ENCODE measurements around the gene CORO7. TPM values are rescaled to one million over a fixed set of nuclear protein-coding genes. Genes with fewer than 3 reads are reported as not detected.

The CORO7 gene
- total RNA-seq, 1 donor from 2014 or later = 30.9 TPM

- Histone ChIP-seq H3K9me3 (no peaks in the 10 kb centered on the region), H3K4me1 (peaks cover 33% of the 10 kb centered on the region), H3K27ac (no peak overlapping the region)
Observed at GRCh38 chr16:4342866-4343744, 73.3 kb downstream of the CORO7 start.

GRCh38 chr16:4341250-4341649 lies 75.1 kb downstream of the CORO7 start:
- intact Hi-C loops (cut with DNase I) = no loop called here
- Histone ChIP-seq H3K36me3 (peaks cover 0 to 16% of the 10 kb centered on the region in 2 donors), H3K27me3 (no peaks in the 10 kb centered on the region), H3K27ac (no peak overlapping the region), H3K4me3 (no peak overlapping the region), H3K9me3 (no peaks in the 10 kb centered on the region), H3K4me1 (peaks cover 29% of the 10 kb centered on the region)
- DNase-seq (ENCODE audit: extremely low spot score in 2 of 2) = no peak
- TF ChIP-seq POLR2A (IDR thresholded peaks at IDR 0.05) (no peak), CTCF (IDR thresholded peaks at IDR 0.05) (no peak)

More at GRCh38 chr16:4342866-4343744, 73.3 kb downstream of the CORO7 start:
- intact Hi-C loops (cut with DNase I) = no loop called here
- no peak for TF ChIP-seq CTCF (IDR thresholded peaks at IDR 0.05)
- TF ChIP-seq POLR2A (IDR thresholded peaks at IDR 0.05) = no peak
- TF ChIP-seq POLR2AphosphoS5 (IDR thresholded peaks at IDR 0.05; ENCODE audit: insufficient read depth in 1 of 2, low read depth in 1 of 2) = no peak
- H3K36me3 ChIP-seq = peaks cover 0 to 5% of the 10 kb centered on the region in 2 donors
- no peak overlapping the region for H3K4me3 ChIP-seq
- H3K27me3 ChIP-seq = no peaks in the 10 kb centered on the region
- DNase-seq (ENCODE audit: extremely low spot score in 2 of 2) = no peak

GRCh38 chr16:4340443-4340842 lies 76.0 kb downstream of the CORO7 start:
- Histone ChIP-seq H3K27ac (peak overlapping the region; percentile 36), H3K9me3 (no peaks in the 10 kb centered on the region), H3K36me3 (peaks cover 0 to 16% of the 10 kb centered on the region in 2 donors), H3K27me3 (no peaks in the 10 kb centered on the region), H3K4me3 (no peak overlapping the region), H3K4me1 (peaks cover 29% of the 10 kb centered on the region)
- TF ChIP-seq POLR2AphosphoS5 (IDR thresholded peaks at IDR 0.05; ENCODE audit: insufficient read depth in 1 of 2, low read depth in 1 of 2) = no peak
- TF ChIP-seq POLR2A (IDR thresholded peaks at IDR 0.05) = no peak
- no peak for TF ChIP-seq CTCF (IDR thresholded peaks at IDR 0.05)
- intact Hi-C loops (cut with DNase I) = no loop called here
- DNase-seq (ENCODE audit: extremely low spot score in 2 of 2) = no peak

- Histone ChIP-seq H3K4me1 (peaks cover 29% of the 10 kb centered on the region), H3K4me3 (no peak overlapping the region), H3K27ac (peak overlapping the region; percentile 36), H3K27me3 (no peaks in the 10 kb centered on the region), H3K9me3 (no peaks in the 10 kb centered on the region), H3K36me3 (peaks cover 0 to 21% of the 10 kb centered on the region in 2 donors)
- intact Hi-C loops (cut with DNase I) = loop anchor here (10.0 kb wide), 1 partner anchor 135 kb away; no protein-coding TSS in a partner anchor
- DNase-seq (ENCODE audit: extremely low spot score in 2 of 2) = no peak
- TF ChIP-seq POLR2A (IDR thresholded peaks at IDR 0.05) (no peak), POLR2AphosphoS5 (IDR thresholded peaks at IDR 0.05; ENCODE audit: insufficient read depth in 1 of 2, low read depth in 1 of 2) (peak in 1 of 2 donors; percentile 27)
Observed at GRCh38 chr16:4339909-4340308, 76.5 kb downstream of the CORO7 start.

- no peak for DNase-seq (ENCODE audit: extremely low spot score in 2 of 2)
- intact Hi-C loops (cut with DNase I) = loop anchor here (10.0 kb wide), 1 partner anchor 135 kb away; no protein-coding TSS in a partner anchor
- Histone ChIP-seq H3K36me3 (peaks cover 0 to 26% of the 10 kb centered on the region in 2 donors), H3K4me3 (no peak overlapping the region), H3K27me3 (no peaks in the 10 kb centered on the region), H3K9me3 (no peaks in the 10 kb centered on the region), H3K4me1 (peaks cover 29% of the 10 kb centered on the region), H3K27ac (peak overlapping the region; percentile 36)
- TF ChIP-seq POLR2A (IDR thresholded peaks at IDR 0.05) = no peak
- no peak for TF ChIP-seq POLR2AphosphoS5 (IDR thresholded peaks at IDR 0.05; ENCODE audit: insufficient read depth in 1 of 2, low read depth in 1 of 2)
- no peak for TF ChIP-seq CTCF (IDR thresholded peaks at IDR 0.05)
Observed at GRCh38 chr16:4339455-4339854, 76.9 kb downstream of the CORO7 start.

Data from vagina (tissue), 2 donors.